ENCODE measurements around the gene VILL. TPM values are rescaled to one million over a fixed set of nuclear protein-coding genes. Genes with fewer than 3 reads are reported as not detected.

The VILL gene
- total RNA-seq, 1 experiment from 2014 or later, result 1.2 TPM

GRCh38 chr3:38009807-38010591 is 19.4 kb downstream of the VILL start (continued):
- TF ChIP-seq, protein P1, sequence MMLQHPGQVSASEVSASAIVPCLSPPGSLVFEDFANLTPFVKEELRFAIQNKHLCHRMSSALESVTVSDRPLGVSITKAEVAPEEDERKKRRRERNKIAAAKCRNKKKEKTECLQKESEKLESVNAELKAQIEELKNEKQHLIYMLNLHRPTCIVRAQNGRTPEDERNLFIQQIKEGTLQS (IDR thresholded peaks at IDR 0.05), result no peak
- no peak for TF ChIP-seq SP1 (IDR thresholded peaks at IDR 0.05; ENCODE audit: low read depth)

DNA sequence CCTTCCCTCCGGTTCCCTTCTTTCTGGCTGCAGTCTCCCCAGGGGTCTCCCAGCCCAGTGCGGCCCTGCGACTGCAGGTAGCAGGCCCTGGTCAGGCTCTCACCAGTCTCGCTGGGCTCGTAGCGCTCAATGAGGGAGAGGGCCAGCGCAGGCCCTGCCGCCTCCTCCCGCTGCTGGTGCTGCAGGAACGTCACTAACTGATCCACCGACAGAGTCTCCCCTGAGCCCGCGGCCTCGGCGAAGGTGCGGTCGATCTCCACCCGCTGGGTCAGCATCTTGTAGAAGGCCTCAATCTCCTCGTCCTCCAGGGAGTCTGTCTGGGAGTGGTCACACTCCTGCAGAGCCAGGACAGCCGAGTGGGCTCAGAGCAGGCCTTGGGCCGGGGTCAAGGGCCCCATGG is 20.5 kb downstream of the VILL start:
- no peaks in the 10 kb centered on the region for H3K9me2 ChIP-seq (ENCODE audit: insufficient read depth)
- H3K79me2 ChIP-seq (ENCODE audit: insufficient read depth, low read length), result no peaks in the 10 kb centered on the region
- ChIA-PET CTCF (no interaction called here), POLR2A (no interaction called here), RAD21 (ENCODE audit: low non-redundant PET in 1 of 2, low total read pairs in 2 of 2, uncharacterized antibody in 2 of 2, unreplicated experiment in 2 of 2) (no interaction called here)
- TF ChIP-seq ZNF274 (IDR thresholded peaks at IDR 0.05; ENCODE audit: low read depth, low read length) (no peak), CTCF (IDR thresholded peaks at IDR 0.05 in 2 of 3, conservative IDR thresholded peaks at IDR 0.05 in 1 of 3; ENCODE audit: borderline replicate concordance in 1 of 3, insufficient read depth in 1 of 3, low read depth in 2 of 3, low read length in 2 of 3) (no peak), SIN3A (IDR thresholded peaks at IDR 0.05; ENCODE audit: low read depth) (no peak), SRF (IDR thresholded peaks at IDR 0.05; ENCODE audit: low read depth) (no peak), RAD21 (IDR thresholded peaks at IDR 0.05; ENCODE audit: low read depth) (no peak), FOSL1 (IDR thresholded peaks at IDR 0.05; ENCODE audit: low read depth) (no peak), JUND (IDR thresholded peaks at IDR 0.05) (no peak), YY1 (IDR thresholded peaks at IDR 0.05; ENCODE audit: extremely low read depth, insufficient replicate concordance, low read depth, low read length) (no peak), ELF1 (IDR thresholded peaks at IDR 0.05; ENCODE audit: borderline replicate concordance, low read depth) (no peak), CEBPB (IDR thresholded peaks at IDR 0.05; ENCODE audit: low read depth) (no peak), ZFX (IDR thresholded peaks at IDR 0.05) (no peak), ZBTB33 (IDR thresholded peaks at IDR 0.05; ENCODE audit: extremely low read depth, insufficient replicate concordance, low read length) (no peak), EGR1 (IDR thresholded peaks at IDR 0.05; ENCODE audit: low read depth) (no peak), POLR2AphosphoS5 (IDR thresholded peaks at IDR 0.05; ENCODE audit: low read depth, low read length) (no peak)
- TF ChIP-seq, protein P2, sequence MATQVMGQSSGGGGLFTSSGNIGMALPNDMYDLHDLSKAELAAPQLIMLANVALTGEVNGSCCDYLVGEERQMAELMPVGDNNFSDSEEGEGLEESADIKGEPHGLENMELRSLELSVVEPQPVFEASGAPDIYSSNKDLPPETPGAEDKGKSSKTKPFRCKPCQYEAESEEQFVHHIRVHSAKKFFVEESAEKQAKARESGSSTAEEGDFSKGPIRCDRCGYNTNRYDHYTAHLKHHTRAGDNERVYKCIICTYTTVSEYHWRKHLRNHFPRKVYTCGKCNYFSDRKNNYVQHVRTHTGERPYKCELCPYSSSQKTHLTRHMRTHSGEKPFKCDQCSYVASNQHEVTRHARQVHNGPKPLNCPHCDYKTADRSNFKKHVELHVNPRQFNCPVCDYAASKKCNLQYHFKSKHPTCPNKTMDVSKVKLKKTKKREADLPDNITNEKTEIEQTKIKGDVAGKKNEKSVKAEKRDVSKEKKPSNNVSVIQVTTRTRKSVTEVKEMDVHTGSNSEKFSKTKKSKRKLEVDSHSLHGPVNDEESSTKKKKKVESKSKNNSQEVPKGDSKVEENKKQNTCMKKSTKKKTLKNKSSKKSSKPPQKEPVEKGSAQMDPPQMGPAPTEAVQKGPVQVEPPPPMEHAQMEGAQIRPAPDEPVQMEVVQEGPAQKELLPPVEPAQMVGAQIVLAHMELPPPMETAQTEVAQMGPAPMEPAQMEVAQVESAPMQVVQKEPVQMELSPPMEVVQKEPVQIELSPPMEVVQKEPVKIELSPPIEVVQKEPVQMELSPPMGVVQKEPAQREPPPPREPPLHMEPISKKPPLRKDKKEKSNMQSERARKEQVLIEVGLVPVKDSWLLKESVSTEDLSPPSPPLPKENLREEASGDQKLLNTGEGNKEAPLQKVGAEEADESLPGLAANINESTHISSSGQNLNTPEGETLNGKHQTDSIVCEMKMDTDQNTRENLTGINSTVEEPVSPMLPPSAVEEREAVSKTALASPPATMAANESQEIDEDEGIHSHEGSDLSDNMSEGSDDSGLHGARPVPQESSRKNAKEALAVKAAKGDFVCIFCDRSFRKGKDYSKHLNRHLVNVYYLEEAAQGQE (IDR thresholded peaks at IDR 0.05; ENCODE audit: low read depth), result no peak
- H3K27ac ChIP-seq (ENCODE audit: low read depth, low read length), result no peak overlapping the region
- DNase-seq (ENCODE audit: low read depth, low spot score), result no peak
- H3K27me3 ChIP-seq (ENCODE audit: insufficient read depth, low read length), result no peaks in the 10 kb centered on the region
- no peak overlapping the region for H3K4me3 ChIP-seq (replicated peaks in 1 of 2; ENCODE audit: low read depth in 1 of 2, low read length in 2 of 2)
- H3K9me3 ChIP-seq (ENCODE audit: control insufficient read depth in 1 of 2, insufficient read depth in 1 of 2, low read depth in 1 of 2, low read length in 2 of 2), result no peaks in the 10 kb centered on the region; a peak in 1 of 4 replicates
- no peak overlapping the region for H3K4me2 ChIP-seq (ENCODE audit: low read length)
- intact Hi-C loops (cut with micrococcal nuclease), result no loop called here
- no peaks in the 10 kb centered on the region for H4K20me1 ChIP-seq (ENCODE audit: insufficient read depth)
- ATAC-seq, result no peak
- H2AFZ ChIP-seq (ENCODE audit: low read depth, low read length, poor library complexity, severe bottlenecking), result no peak overlapping the region
- H3K36me3 ChIP-seq (ENCODE audit: control insufficient read depth in 1 of 2, insufficient read depth in 2 of 2, low read length in 2 of 2), result peaks cover 0 to 1% of the 10 kb centered on the region in 2 experiments; a peak in 2 of 4 replicates
- H3K4me1 ChIP-seq (ENCODE audit: control insufficient read depth in 1 of 2, insufficient read depth in 2 of 2, low read length in 2 of 2), result no peaks in the 10 kb centered on the region
- H3K9ac ChIP-seq (ENCODE audit: low read length), result no peak overlapping the region
- no TSS peak for BruUV-seq (replicated peaks)
